Measurements from ENCODE around the gene FGF1. TPM values are rescaled to one million over a fixed set of nuclear protein-coding genes. Genes with fewer than 3 reads are reported as not detected.

Gene FGF1
- total and polyA plus RNA-seq, 9 donors: 0.10 to 3.6 (median 0.55) TPM

- H3K27me3 ChIP-seq: no peaks in the 10 kb centered on the region
- TF ChIP-seq EP300 (IDR thresholded peaks at IDR 0.05) (no peak), CTCF (IDR thresholded peaks at IDR 0.05) (no peak), POLR2A (IDR thresholded peaks at IDR 0.05) (no peak)
- no peak overlapping the region for H3K4me3 ChIP-seq
- H3K36me3 ChIP-seq: no peaks in the 10 kb centered on the region
- DNase-seq: no peak
- H3K4me1 ChIP-seq (ENCODE audit: insufficient read depth): no peaks in the 10 kb centered on the region
- intact Hi-C loops (cut with DNase I): loop anchor here in 3 of 4 donors (5.0 to 10.0 kb wide), 4 partner anchors 55 to 1105 kb away; partner anchors contain the start of gene ARHGAP26 (in 1 of the 3)
- WGBS, 3 donors: 71 to 81% (median 73%) methylated on average over 8 of the region's 8 CpGs
- no peaks in the 10 kb centered on the region for H3K9me3 ChIP-seq
- no peak overlapping the region for H3K27ac ChIP-seq
These were observed 34.0 kb upstream of the FGF1 start for GRCh38 chr5:142719836-142720370.

GRCh38 chr5:142717582-142718215 lies 31.8 kb upstream of the FGF1 start:
- Histone ChIP-seq H3K4me3 (no peak overlapping the region), H3K36me3 (no peaks in the 10 kb centered on the region), H3K4me1 (ENCODE audit: insufficient read depth) (no peaks in the 10 kb centered on the region), H3K9me3 (no peaks in the 10 kb centered on the region), H3K27ac (no peak overlapping the region), H3K27me3 (no peaks in the 10 kb centered on the region)
- peak in 1 of 5 donors; percentile 31 for DNase-seq
- intact Hi-C loops (cut with DNase I): loop anchor here in 2 of 4 donors (5.0 to 10.0 kb wide), 2 partner anchors 57 to 155 kb away; partner anchors contain the start of gene ARHGAP26 (in 1 of the 2)
- WGBS, 3 donors: 59 to 69% (median 65%) methylated on average over 11 of the region's 11 CpGs
- peak in 2 of 3 donors; percentile 55 to 59 for TF ChIP-seq CTCF (IDR thresholded peaks at IDR 0.05)
- TF ChIP-seq POLR2A (IDR thresholded peaks at IDR 0.05): no peak
- no peak for TF ChIP-seq EP300 (IDR thresholded peaks at IDR 0.05)

- DNase-seq: no peak
- no peak overlapping the region for H3K4me3 ChIP-seq
- 57 to 67% (median 66%) methylated on average over 6 of the region's 6 CpGs for WGBS, 3 donors
- no peak overlapping the region for H3K27ac ChIP-seq
- no peaks in the 10 kb centered on the region for H3K36me3 ChIP-seq
- H3K27me3 ChIP-seq: no peaks in the 10 kb centered on the region
- H3K9me3 ChIP-seq: no peaks in the 10 kb centered on the region
- TF ChIP-seq POLR2A (IDR thresholded peaks at IDR 0.05) (no peak), CTCF (IDR thresholded peaks at IDR 0.05) (no peak)
- intact Hi-C loops (cut with DNase I): loop anchor here in 2 of 4 donors (5.0 to 10.0 kb wide), 2 partner anchors 58 to 155 kb away; partner anchors contain the start of gene ARHGAP26 (in 1 of the 2)
- no peaks in the 10 kb centered on the region for H3K4me1 ChIP-seq (ENCODE audit: insufficient read depth)
These were observed 31.1 kb upstream of the FGF1 start for GRCh38 chr5:142716963-142717362.

- H3K36me3 ChIP-seq: no peaks in the 10 kb centered on the region
- no peak overlapping the region for H3K27ac ChIP-seq
- DNase-seq: no peak
- no peaks in the 10 kb centered on the region for H3K4me1 ChIP-seq (ENCODE audit: insufficient read depth)
- 70 to 77% (median 74%) methylated on average over 3 of the region's 3 CpGs for WGBS, 3 donors
- no peak overlapping the region for H3K4me3 ChIP-seq
- intact Hi-C loops (cut with DNase I): loop anchor here in 2 of 4 donors (5.0 to 10.0 kb wide), 2 partner anchors 60 to 157 kb away; partner anchors contain the start of gene ARHGAP26 (in 1 of the 2)
- TF ChIP-seq POLR2A (IDR thresholded peaks at IDR 0.05) (no peak), EP300 (IDR thresholded peaks at IDR 0.05) (no peak), CTCF (IDR thresholded peaks at IDR 0.05) (no peak)
- H3K27me3 ChIP-seq: no peaks in the 10 kb centered on the region
- no peaks in the 10 kb centered on the region for H3K9me3 ChIP-seq
These were observed 29.4 kb upstream of the FGF1 start for GRCh38 chr5:142715291-142715690.

All from ovary (tissue), 9 donors.